SK-N-SH (cell line): ENCODE measurements around the gene MYO5C.

Source experiments
- ELF1 ChIP-seq: IDR thresholded peaks from 2 replicates; pipeline ENCODE4 v1.4.0; 2012
- EZH2phosphoT487 ChIP-seq: fragments of 200-600 bp; sonication (generic); IDR thresholded peaks from 2 replicates; pipeline ENCODE4 v1.6.1; 2017; ENCODE audit warnings: low read depth, mixed run types, mild to moderate bottlenecking, antibody characterized with exemption, moderate library complexity, borderline replicate concordance
- GABPA ChIP-seq: IDR thresholded peaks from 2 replicates; pipeline ENCODE4 v1.4.0; 2012; ENCODE audit warnings: low read depth, mild to moderate bottlenecking
- POLR2AphosphoS5 ChIP-seq: IDR thresholded peaks from 2 replicates; pipeline ENCODE4 v1.6.1; 2012; ENCODE audit warnings: low read depth, low read length
- TAF1 ChIP-seq: IDR thresholded peaks from 2 replicates; pipeline ENCODE4 v1.6.1; 2012; ENCODE audit warnings: low read depth, mild to moderate bottlenecking, low read length, moderate library complexity, borderline replicate concordance
- TCF12 ChIP-seq: IDR thresholded peaks from 2 replicates; pipeline ENCODE4 v1.4.0; 2012
- TF ChIP-seq, protein P1 (sequence below): fragments of 200-600 bp; sonication (generic); IDR thresholded peaks from 2 replicates; pipeline ENCODE4 v1.6.1; 2017; ENCODE audit warnings: antibody characterized with exemption, mild to moderate bottlenecking, moderate library complexity
- TF ChIP-seq, protein P2 (sequence below): IDR thresholded peaks from 2 replicates; pipeline ENCODE4 v1.6.1; 2012; ENCODE audit warnings: mild to moderate bottlenecking, low read depth, low read length, moderate library complexity

DNA sequence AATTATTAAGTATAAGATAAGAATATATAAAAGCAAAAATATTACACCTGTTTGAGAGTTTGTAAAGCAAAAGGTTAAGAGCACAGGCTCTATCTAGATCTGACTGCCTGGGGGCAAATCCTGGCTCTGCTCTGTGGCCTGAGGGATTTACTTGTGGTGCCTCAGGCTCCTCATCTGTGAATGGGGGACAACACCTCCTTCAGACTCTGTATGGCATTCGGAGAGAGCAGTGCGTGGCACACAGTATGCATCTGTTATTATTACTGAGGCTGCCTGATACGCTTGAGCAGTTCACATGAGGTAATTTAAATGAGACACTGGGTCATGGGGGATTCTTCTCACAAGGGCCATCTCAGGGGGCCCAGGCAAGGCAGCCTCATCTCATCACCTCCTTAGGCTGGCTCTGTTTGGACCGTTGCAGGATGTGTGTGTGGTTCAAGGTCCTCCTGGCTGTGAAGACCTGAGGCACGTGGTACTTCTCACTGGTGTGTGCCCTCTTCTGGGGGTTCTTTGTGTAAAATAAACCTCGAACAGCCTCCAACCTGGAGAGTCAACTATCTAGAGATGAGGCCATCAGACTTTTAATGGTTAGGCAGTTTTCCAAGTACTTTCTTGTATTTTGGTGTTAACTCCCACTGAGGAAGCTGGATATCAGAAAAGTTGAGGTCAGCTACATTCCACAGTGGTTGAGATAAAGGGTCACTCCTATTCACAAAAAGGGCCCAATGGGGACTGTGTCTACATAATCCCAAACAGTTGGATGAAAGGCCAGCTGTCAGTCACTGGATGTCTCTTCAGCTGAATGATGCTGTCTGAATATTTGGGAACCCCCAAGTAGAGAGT is 113.4 kb downstream of the MYO5C start:
- TF ChIP-seq POLR2AphosphoS5 (no peak), ELF1 (no peak), EZH2phosphoT487 (no peak), GABPA (no peak), TAF1 (no peak), TCF12 (no peak)
- TF ChIP-seq, protein P1, sequence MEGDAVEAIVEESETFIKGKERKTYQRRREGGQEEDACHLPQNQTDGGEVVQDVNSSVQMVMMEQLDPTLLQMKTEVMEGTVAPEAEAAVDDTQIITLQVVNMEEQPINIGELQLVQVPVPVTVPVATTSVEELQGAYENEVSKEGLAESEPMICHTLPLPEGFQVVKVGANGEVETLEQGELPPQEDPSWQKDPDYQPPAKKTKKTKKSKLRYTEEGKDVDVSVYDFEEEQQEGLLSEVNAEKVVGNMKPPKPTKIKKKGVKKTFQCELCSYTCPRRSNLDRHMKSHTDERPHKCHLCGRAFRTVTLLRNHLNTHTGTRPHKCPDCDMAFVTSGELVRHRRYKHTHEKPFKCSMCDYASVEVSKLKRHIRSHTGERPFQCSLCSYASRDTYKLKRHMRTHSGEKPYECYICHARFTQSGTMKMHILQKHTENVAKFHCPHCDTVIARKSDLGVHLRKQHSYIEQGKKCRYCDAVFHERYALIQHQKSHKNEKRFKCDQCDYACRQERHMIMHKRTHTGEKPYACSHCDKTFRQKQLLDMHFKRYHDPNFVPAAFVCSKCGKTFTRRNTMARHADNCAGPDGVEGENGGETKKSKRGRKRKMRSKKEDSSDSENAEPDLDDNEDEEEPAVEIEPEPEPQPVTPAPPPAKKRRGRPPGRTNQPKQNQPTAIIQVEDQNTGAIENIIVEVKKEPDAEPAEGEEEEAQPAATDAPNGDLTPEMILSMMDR = no peak
- TF ChIP-seq, protein P2, sequence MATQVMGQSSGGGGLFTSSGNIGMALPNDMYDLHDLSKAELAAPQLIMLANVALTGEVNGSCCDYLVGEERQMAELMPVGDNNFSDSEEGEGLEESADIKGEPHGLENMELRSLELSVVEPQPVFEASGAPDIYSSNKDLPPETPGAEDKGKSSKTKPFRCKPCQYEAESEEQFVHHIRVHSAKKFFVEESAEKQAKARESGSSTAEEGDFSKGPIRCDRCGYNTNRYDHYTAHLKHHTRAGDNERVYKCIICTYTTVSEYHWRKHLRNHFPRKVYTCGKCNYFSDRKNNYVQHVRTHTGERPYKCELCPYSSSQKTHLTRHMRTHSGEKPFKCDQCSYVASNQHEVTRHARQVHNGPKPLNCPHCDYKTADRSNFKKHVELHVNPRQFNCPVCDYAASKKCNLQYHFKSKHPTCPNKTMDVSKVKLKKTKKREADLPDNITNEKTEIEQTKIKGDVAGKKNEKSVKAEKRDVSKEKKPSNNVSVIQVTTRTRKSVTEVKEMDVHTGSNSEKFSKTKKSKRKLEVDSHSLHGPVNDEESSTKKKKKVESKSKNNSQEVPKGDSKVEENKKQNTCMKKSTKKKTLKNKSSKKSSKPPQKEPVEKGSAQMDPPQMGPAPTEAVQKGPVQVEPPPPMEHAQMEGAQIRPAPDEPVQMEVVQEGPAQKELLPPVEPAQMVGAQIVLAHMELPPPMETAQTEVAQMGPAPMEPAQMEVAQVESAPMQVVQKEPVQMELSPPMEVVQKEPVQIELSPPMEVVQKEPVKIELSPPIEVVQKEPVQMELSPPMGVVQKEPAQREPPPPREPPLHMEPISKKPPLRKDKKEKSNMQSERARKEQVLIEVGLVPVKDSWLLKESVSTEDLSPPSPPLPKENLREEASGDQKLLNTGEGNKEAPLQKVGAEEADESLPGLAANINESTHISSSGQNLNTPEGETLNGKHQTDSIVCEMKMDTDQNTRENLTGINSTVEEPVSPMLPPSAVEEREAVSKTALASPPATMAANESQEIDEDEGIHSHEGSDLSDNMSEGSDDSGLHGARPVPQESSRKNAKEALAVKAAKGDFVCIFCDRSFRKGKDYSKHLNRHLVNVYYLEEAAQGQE = no peak
